HEK293 (cell line): ENCODE results near the gene UNG.
A peak's percentile ranks its signal among the peaks of the same experiment; 100 is the strongest.

Experiments
- BCL11A ChIP-seq: fragments of 450-650 bp; formaldehyde crosslinking; IDR thresholded peaks from 2 replicates; pipeline ENCODE4 v1.5.1; 2016; ENCODE audit warnings: low read depth, missing biosample characterization, missing genetic modification characterization
- KLF10 ChIP-seq: fragments of 450-650 bp; IDR thresholded peaks from 2 replicates; pipeline ENCODE4 v1.5.1; 2018; ENCODE audit warnings: missing biosample characterization, mild to moderate bottlenecking, missing genetic modification characterization
- KLF7 ChIP-seq: fragments of 450-650 bp; formaldehyde crosslinking; IDR thresholded peaks from 2 replicates; pipeline ENCODE4 v1.5.1; 2016; ENCODE audit warnings: missing biosample characterization, missing genetic modification characterization, borderline replicate concordance
- PRDM1 ChIP-seq: fragments of 450-650 bp; formaldehyde crosslinking; IDR thresholded peaks from 2 replicates; pipeline ENCODE4; 2016; ENCODE audit warnings: missing biosample characterization, missing genetic modification characterization
- SCRT2 ChIP-seq: fragments of 450-650 bp; formaldehyde crosslinking; IDR thresholded peaks from 2 replicates; pipeline ENCODE4 v1.5.1; 2016; ENCODE audit warnings: missing biosample characterization, missing genetic modification characterization
- ZBTB20 ChIP-seq: fragments of 450-650 bp; formaldehyde crosslinking; IDR thresholded peaks from 2 replicates; pipeline ENCODE4 v1.5.1; 2016; ENCODE audit warnings: missing biosample characterization, missing genetic modification characterization
- ZBTB26 ChIP-seq: fragments of 450-650 bp; formaldehyde crosslinking; optimal IDR thresholded peaks from 2 replicates; pipeline ENCODE3; 2016; ENCODE audit warnings: missing biosample characterization, mild to moderate bottlenecking, missing genetic modification characterization
- ZBTB8A ChIP-seq: fragments of 450-650 bp; formaldehyde crosslinking; IDR thresholded peaks from 2 replicates; pipeline ENCODE4 v1.5.1; 2016; ENCODE audit warnings: missing biosample characterization, missing genetic modification characterization
- ZFP69B ChIP-seq: fragments of 450-650 bp; formaldehyde crosslinking; IDR thresholded peaks from 2 replicates; pipeline ENCODE4 v1.5.1; 2016; ENCODE audit warnings: missing biosample characterization, missing genetic modification characterization
- ZNF10 ChIP-seq: fragments of 450-650 bp; formaldehyde crosslinking; IDR thresholded peaks from 2 replicates; pipeline ENCODE4 v1.5.1; 2017; ENCODE audit warnings: missing biosample characterization, missing genetic modification characterization
- ZNF157 ChIP-seq: fragments of 450-650 bp; formaldehyde crosslinking; IDR thresholded peaks from 2 replicates; pipeline ENCODE4 v1.5.1; 2016; ENCODE audit warnings: missing biosample characterization, missing genetic modification characterization
- ZNF2 ChIP-seq: fragments of 450-650 bp; formaldehyde crosslinking; IDR thresholded peaks from 2 replicates; pipeline ENCODE4 v1.5.1; 2016; ENCODE audit warnings: missing biosample characterization, missing genetic modification characterization
- ZNF274 ChIP-seq, 2 experiments: fragments of 200-500 bp in 1 of 2; fragments of 450-650 bp in 1 of 2; sonication (Bioruptor generic) in 1 of 2; formaldehyde crosslinking in 1 of 2; IDR thresholded peaks; 2 replicates each; pipeline versions ENCODE4 v1.5.1 to v1.6.1; 2014 to 2016; ENCODE audit warnings: borderline replicate concordance in 1 of 2, inconsistent platforms in 1 of 2, low read length in 1 of 2, missing biosample characterization in 1 of 2, missing genetic modification characterization in 1 of 2
- ZNF311 ChIP-seq: fragments of 450-650 bp; formaldehyde crosslinking; IDR thresholded peaks from 2 replicates; pipeline ENCODE4 v1.5.1; 2017; ENCODE audit warnings: missing biosample characterization, missing genetic modification characterization, borderline replicate concordance
- ZNF335 ChIP-seq: fragments of 450-650 bp; formaldehyde crosslinking; conservative IDR thresholded peaks from 2 replicates; pipeline ENCODE4 v1.5.1; 2016; ENCODE audit warnings: missing biosample characterization, missing genetic modification characterization
- ZNF350 ChIP-seq: fragments of 450-650 bp; formaldehyde crosslinking; IDR thresholded peaks from 2 replicates; pipeline ENCODE4 v1.5.0; 2017; ENCODE audit warnings: missing biosample characterization, mild to moderate bottlenecking, missing genetic modification characterization
- ZNF501 ChIP-seq: fragments of 450-650 bp; formaldehyde crosslinking; IDR thresholded peaks from 2 replicates; pipeline ENCODE4 v1.5.1; 2016; ENCODE audit warnings: missing biosample characterization, missing genetic modification characterization
- ZNF510 ChIP-seq: fragments of 450-650 bp; formaldehyde crosslinking; IDR thresholded peaks from 2 replicates; pipeline ENCODE4 v1.5.1; 2018; ENCODE audit warnings: mild to moderate bottlenecking, missing genetic modification characterization, missing biosample characterization; ENCODE audit not compliant: insufficient replicate concordance
- ZNF585B ChIP-seq: fragments of 450-650 bp; formaldehyde crosslinking; IDR thresholded peaks from 2 replicates; pipeline ENCODE4 v1.5.1; 2016; ENCODE audit warnings: missing biosample characterization, missing genetic modification characterization
- ZNF660 ChIP-seq: fragments of 450-650 bp; IDR thresholded peaks from 2 replicates; pipeline ENCODE4 v1.5.1; 2018; ENCODE audit warnings: missing biosample characterization, mild to moderate bottlenecking, missing genetic modification characterization
- ZNF677 ChIP-seq: fragments of 450-650 bp; IDR thresholded peaks from 2 replicates; pipeline ENCODE4 v1.5.0; 2018; ENCODE audit warnings: missing biosample characterization, mild to moderate bottlenecking, missing genetic modification characterization, moderate library complexity
- ZNF692 ChIP-seq: fragments of 450-650 bp; formaldehyde crosslinking; IDR thresholded peaks from 2 replicates; pipeline ENCODE4 v1.5.1; 2016; ENCODE audit warnings: missing biosample characterization, missing genetic modification characterization
- ZNF76 ChIP-seq: fragments of 450-650 bp; formaldehyde crosslinking; IDR thresholded peaks from 2 replicates; pipeline ENCODE4; 2016; ENCODE audit warnings: low read depth, missing biosample characterization, missing genetic modification characterization, borderline replicate concordance
- ZNF768 ChIP-seq: fragments of 450-650 bp; formaldehyde crosslinking; IDR thresholded peaks from 2 replicates; pipeline ENCODE4 v1.5.1; 2018; ENCODE audit warnings: missing biosample characterization, mild to moderate bottlenecking, missing genetic modification characterization
- ZNF837 ChIP-seq: fragments of 450-650 bp; formaldehyde crosslinking; IDR thresholded peaks from 2 replicates; pipeline ENCODE4 v1.5.1; 2016; ENCODE audit warnings: missing biosample characterization, missing genetic modification characterization
- ZNF843 ChIP-seq: fragments of 450-650 bp; formaldehyde crosslinking; IDR thresholded peaks from 2 replicates; pipeline ENCODE4 v1.5.1; 2016; ENCODE audit warnings: missing biosample characterization, missing genetic modification characterization
- TF ChIP-seq, protein P1 (sequence below): fragments of 450-650 bp; formaldehyde crosslinking; IDR thresholded peaks from 2 replicates; pipeline ENCODE4 v1.5.1; 2016; ENCODE audit warnings: missing biosample characterization, missing genetic modification characterization
- TF ChIP-seq, protein P2 (sequence below): fragments of 450-650 bp; formaldehyde crosslinking; IDR thresholded peaks from 2 replicates; pipeline ENCODE4 v1.5.1; 2016; ENCODE audit warnings: missing biosample characterization, missing genetic modification characterization, borderline replicate concordance

UNG gene

DNA sequence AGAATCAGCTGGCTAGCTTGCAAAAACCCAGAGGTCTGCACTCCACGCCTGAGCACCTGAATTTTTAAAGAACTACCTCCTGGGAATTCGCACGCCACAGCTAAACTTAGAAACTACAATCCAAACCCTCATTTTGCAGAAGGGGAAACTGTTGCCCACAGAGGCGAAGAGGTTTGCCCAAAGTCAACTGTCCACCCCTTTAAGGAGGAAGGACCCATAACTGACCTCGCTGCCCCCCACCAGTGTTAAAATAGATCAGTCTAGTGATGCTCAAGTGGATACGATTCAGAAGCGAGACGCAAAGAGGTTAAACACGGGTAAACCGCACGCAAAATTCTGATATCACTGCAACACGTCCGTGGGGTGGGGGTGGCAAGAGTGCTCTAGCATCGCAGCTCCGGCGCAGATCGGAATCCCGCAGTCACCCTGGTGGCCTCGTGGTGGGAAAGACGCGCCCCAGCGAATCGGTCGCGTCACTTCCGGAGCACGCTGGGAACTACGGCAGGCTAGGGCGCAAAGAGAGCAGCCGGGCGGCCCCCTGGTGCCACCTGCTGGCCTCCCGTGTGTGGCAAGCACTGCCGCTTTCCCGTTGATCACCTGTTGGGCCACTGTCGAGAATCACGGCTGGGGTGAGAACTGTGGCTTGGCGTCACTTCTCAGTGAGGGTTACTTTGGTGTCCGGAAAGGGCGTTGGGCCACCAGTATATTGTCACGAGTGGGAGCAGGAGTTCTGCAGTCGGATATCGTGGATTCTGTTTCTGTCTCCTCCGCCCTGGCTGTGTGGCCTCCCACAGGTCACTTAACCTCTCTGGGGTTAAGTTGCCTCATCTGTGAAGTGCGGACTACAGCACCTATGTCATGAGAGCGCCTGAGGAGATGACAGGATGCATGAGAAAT is 4.1 kb upstream of the UNG start, which contains the start of gene ALKBH2 (continued):
- no peak for TF ChIP-seq ZNF274 (IDR thresholded peaks at IDR 0.05; ENCODE audit: low read length)
- TF ChIP-seq ZNF274 (tag by site-specific recombination; IDR thresholded peaks at IDR 0.05; ENCODE audit: borderline replicate concordance): no peak
- TF ChIP-seq ZBTB26 (tag by site-specific recombination): peak; percentile 55
- no peak for TF ChIP-seq PRDM1 (tag by site-specific recombination)
- TF ChIP-seq KLF7: peak; percentile 61; the same call in 1 of the 2 replicates
- TF ChIP-seq ZNF335 (tag by site-specific recombination): peak; percentile 96
- no peak for TF ChIP-seq ZNF311 (tag by site-specific recombination)
- peak; percentile 93 for TF ChIP-seq ZNF501
- TF ChIP-seq, protein P1, sequence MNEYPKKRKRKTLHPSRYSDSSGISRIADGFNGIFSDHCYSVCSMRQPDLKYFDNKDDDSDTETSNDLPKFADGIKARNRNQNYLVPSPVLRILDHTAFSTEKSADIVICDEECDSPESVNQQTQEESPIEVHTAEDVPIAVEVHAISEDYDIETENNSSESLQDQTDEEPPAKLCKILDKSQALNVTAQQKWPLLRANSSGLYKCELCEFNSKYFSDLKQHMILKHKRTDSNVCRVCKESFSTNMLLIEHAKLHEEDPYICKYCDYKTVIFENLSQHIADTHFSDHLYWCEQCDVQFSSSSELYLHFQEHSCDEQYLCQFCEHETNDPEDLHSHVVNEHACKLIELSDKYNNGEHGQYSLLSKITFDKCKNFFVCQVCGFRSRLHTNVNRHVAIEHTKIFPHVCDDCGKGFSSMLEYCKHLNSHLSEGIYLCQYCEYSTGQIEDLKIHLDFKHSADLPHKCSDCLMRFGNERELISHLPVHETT (tag by site-specific recombination): peak; percentile 78
- TF ChIP-seq ZBTB20 (tag by site-specific recombination): no peak
- TF ChIP-seq ZNF585B (tag by site-specific recombination): no peak
- peak; percentile 80; the same call in 1 of the 2 replicates for TF ChIP-seq ZNF2 (tag by site-specific recombination)
- peak; percentile 53; the same call in 1 of the 2 replicates for TF ChIP-seq ZNF10
- peak; percentile 85 for TF ChIP-seq ZNF692 (tag by site-specific recombination)
- no peak for TF ChIP-seq ZNF350 (tag by site-specific recombination)
- TF ChIP-seq ZNF660 (tag by site-specific recombination): peak; percentile 94
- TF ChIP-seq BCL11A (tag by site-specific recombination): no peak
- TF ChIP-seq ZFP69B (tag by site-specific recombination): peak; percentile 66; the same call in 1 of the 2 replicates
- TF ChIP-seq, protein P2, sequence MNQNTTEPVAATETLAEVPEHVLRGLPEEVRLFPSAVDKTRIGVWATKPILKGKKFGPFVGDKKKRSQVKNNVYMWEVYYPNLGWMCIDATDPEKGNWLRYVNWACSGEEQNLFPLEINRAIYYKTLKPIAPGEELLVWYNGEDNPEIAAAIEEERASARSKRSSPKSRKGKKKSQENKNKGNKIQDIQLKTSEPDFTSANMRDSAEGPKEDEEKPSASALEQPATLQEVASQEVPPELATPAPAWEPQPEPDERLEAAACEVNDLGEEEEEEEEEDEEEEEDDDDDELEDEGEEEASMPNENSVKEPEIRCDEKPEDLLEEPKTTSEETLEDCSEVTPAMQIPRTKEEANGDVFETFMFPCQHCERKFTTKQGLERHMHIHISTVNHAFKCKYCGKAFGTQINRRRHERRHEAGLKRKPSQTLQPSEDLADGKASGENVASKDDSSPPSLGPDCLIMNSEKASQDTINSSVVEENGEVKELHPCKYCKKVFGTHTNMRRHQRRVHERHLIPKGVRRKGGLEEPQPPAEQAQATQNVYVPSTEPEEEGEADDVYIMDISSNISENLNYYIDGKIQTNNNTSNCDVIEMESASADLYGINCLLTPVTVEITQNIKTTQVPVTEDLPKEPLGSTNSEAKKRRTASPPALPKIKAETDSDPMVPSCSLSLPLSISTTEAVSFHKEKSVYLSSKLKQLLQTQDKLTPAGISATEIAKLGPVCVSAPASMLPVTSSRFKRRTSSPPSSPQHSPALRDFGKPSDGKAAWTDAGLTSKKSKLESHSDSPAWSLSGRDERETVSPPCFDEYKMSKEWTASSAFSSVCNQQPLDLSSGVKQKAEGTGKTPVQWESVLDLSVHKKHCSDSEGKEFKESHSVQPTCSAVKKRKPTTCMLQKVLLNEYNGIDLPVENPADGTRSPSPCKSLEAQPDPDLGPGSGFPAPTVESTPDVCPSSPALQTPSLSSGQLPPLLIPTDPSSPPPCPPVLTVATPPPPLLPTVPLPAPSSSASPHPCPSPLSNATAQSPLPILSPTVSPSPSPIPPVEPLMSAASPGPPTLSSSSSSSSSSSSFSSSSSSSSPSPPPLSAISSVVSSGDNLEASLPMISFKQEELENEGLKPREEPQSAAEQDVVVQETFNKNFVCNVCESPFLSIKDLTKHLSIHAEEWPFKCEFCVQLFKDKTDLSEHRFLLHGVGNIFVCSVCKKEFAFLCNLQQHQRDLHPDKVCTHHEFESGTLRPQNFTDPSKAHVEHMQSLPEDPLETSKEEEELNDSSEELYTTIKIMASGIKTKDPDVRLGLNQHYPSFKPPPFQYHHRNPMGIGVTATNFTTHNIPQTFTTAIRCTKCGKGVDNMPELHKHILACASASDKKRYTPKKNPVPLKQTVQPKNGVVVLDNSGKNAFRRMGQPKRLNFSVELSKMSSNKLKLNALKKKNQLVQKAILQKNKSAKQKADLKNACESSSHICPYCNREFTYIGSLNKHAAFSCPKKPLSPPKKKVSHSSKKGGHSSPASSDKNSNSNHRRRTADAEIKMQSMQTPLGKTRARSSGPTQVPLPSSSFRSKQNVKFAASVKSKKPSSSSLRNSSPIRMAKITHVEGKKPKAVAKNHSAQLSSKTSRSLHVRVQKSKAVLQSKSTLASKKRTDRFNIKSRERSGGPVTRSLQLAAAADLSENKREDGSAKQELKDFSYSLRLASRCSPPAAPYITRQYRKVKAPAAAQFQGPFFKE (tag by site-specific recombination): no peak
- TF ChIP-seq ZNF768 (tag by site-specific recombination): peak; percentile 99
- TF ChIP-seq ZNF510 (tag by site-specific recombination): no peak
- 0 out of 2 replicates have a peak, but pooled peaks have one; percentile 16 for TF ChIP-seq KLF10 (tag by site-specific recombination)
- TF ChIP-seq ZBTB8A (tag by site-specific recombination): peak; percentile 70; the same call in 1 of the 2 replicates
- no peak for TF ChIP-seq ZNF157 (tag by site-specific recombination)
- peak; percentile 76; the same call in 1 of the 2 replicates for TF ChIP-seq ZNF76 (tag by site-specific recombination)
- no peak for TF ChIP-seq ZNF837
- no peak for TF ChIP-seq ZNF677
- peak; percentile 100 for TF ChIP-seq SCRT2 (tag by site-specific recombination)
- TF ChIP-seq ZNF843 (tag by site-specific recombination): 0 out of 2 replicates have a peak, but pooled peaks have one; percentile 26
